Hepatocyte (in vitro differentiated cells): ENCODE measurements around the gene SERPINA3.

ENCODE experiments used
- CTCF ChIP-seq: fragments of 200-600 bp; sonication (generic); IDR thresholded peaks from 2 replicates; pipeline ENCODE4 v1.5.1; 2016; ENCODE audit warnings: antibody characterized with exemption, mild to moderate bottlenecking; ENCODE audit not compliant: poor library complexity
- EZH2 ChIP-seq: fragments of 200-600 bp; sonication (generic); IDR thresholded peaks from 2 replicates; pipeline ENCODE4 v1.6.1; 2016; ENCODE audit warnings: antibody characterized with exemption, mild to moderate bottlenecking, borderline replicate concordance

- TF ChIP-seq CTCF (no peak), EZH2 (no peak)
These were observed 26.1 kb downstream of the SERPINA3 start for GRCh38 chr14:94638339-94638738.
